ENCODE results near the gene COL16A1.

- TF ChIP-seq POLR2A (IDR thresholded peaks at IDR 0.05) (no peak), EP300 (IDR thresholded peaks at IDR 0.05) (no peak)
Measured at GRCh38 chr1:31734582-31735107, 30.8 kb upstream of the COL16A1 start.

Data from tibial nerve (tissue), 3 donors.